Mesendoderm (in vitro differentiated cells): ENCODE measurements around the gene FAM13A.
A peak's percentile ranks its signal among the peaks of the same experiment; 100 is the strongest.

Experiments
- DNase-seq: peaks from one replicate; pipeline ENCODE4 v3.0.0; 2013
- H2AK5ac ChIP-seq: 2 replicates; pipeline ENCODE4 v1.6.1; 2013; ENCODE audit warnings: low read length, inconsistent platforms
- H2BK120ac ChIP-seq: 2 replicates; pipeline ENCODE4 v1.6.1; 2013; ENCODE audit warnings: low read depth, mild to moderate bottlenecking, low read length, moderate library complexity, mixed read lengths
- H2BK15ac ChIP-seq: replicated peaks from 2 replicates; pipeline ENCODE4 v1.6.1; 2013; ENCODE audit warnings: low read depth, mild to moderate bottlenecking, moderate library complexity
- H2BK5ac ChIP-seq: 2 replicates; pipeline ENCODE4 v1.6.1; 2013; ENCODE audit warnings: low read length, inconsistent platforms
- H3K18ac ChIP-seq: 2 replicates; pipeline ENCODE4 v1.6.1; 2013; ENCODE audit warnings: mild to moderate bottlenecking, low read length, mixed read lengths
- H3K23ac ChIP-seq: one replicate; pipeline ENCODE4 v1.6.1; 2013; ENCODE audit warnings: low read length
- H3K27ac ChIP-seq: 2 replicates; pipeline ENCODE4 v1.5.1; 2013; ENCODE audit warnings: low read depth, mild to moderate bottlenecking, inconsistent platforms, low read length, moderate library complexity
- H3K27me3 ChIP-seq: 2 replicates; pipeline ENCODE4 v1.6.1; 2013; ENCODE audit warnings: low read length, control low read depth, mild to moderate bottlenecking, inconsistent platforms; ENCODE audit not compliant: insufficient read depth, poor library complexity
- H3K36me3 ChIP-seq: 2 replicates; pipeline ENCODE4 v1.6.1; 2013; ENCODE audit warnings: low read length, inconsistent platforms; ENCODE audit not compliant: control insufficient read depth, insufficient read depth
- H3K4ac ChIP-seq: one replicate; pipeline ENCODE4 v1.6.1; 2013; ENCODE audit warnings: low read depth, mild to moderate bottlenecking, low read length, moderate library complexity
- H3K4me1 ChIP-seq: 2 replicates; pipeline ENCODE4 v1.6.1; 2013; ENCODE audit warnings: low read depth, low read length, inconsistent platforms; ENCODE audit not compliant: control insufficient read depth
- H3K4me2 ChIP-seq: 2 replicates; pipeline ENCODE4 v1.6.1; 2013; ENCODE audit warnings: low read length
- H3K4me3 ChIP-seq: 2 replicates; pipeline ENCODE4 v1.5.1; 2013; ENCODE audit warnings: mild to moderate bottlenecking, low read length
- H3K56ac ChIP-seq: one replicate; pipeline ENCODE4 v1.6.1; 2013; ENCODE audit warnings: low read length
- H3K79me1 ChIP-seq: 2 replicates; pipeline ENCODE4 v1.6.1; 2013; ENCODE audit warnings: low read length, inconsistent platforms
- H3K79me2 ChIP-seq: 2 replicates; pipeline ENCODE4 v1.6.1; 2013; ENCODE audit warnings: mild to moderate bottlenecking, low read length; ENCODE audit not compliant: control insufficient read depth, insufficient read depth
- H3K9ac ChIP-seq: 2 replicates; pipeline ENCODE4 v1.6.1; 2013; ENCODE audit warnings: low read length, inconsistent platforms
- H4K5ac ChIP-seq: one replicate; pipeline ENCODE4 v1.6.1; 2013; ENCODE audit warnings: low read length
- H4K8ac ChIP-seq: one replicate; pipeline ENCODE4 v1.6.1; 2013; ENCODE audit warnings: low read depth, mild to moderate bottlenecking, control low read depth, low read length, moderate library complexity
- WGBS: extraction: QIAGEN DNeasy Blood & Tissue Kit; methylation state at CpG from one replicate; pipeline ENCODE4 v1.1.7; 2013; ENCODE audit warnings: low lambda C conversion rate, missing lambda C conversion rate; ENCODE audit not compliant: insufficient coverage; ENCODE audit errors: extremely low coverage; 5-methylcytosine and 5-hydroxymethylcytosine counted together

The FAM13A gene

GRCh38 chr4:88743696-88744095 is 313.3 kb downstream of the FAM13A start:
- Histone ChIP-seq H2AK5ac (no peak overlapping the region), H2BK5ac (no peak overlapping the region), H3K79me1 (no peaks in the 10 kb centered on the region), H3K27ac (no peak overlapping the region), H3K4me1 (no peaks in the 10 kb centered on the region), H3K27me3 (no peaks in the 10 kb centered on the region), H3K79me2 (no peaks in the 10 kb centered on the region), H3K4me3 (no peak overlapping the region), H4K8ac (no peak overlapping the region), H2BK120ac (no peak overlapping the region), H2BK15ac (no peak overlapping the region), H3K23ac (no peak overlapping the region), H3K56ac (no peak overlapping the region), H4K5ac (no peak overlapping the region), H3K4me2 (no peak overlapping the region), H3K9ac (no peak overlapping the region), H3K4ac (no peak overlapping the region), H3K18ac (no peak overlapping the region), H3K36me3 (peaks cover 4% of the 10 kb centered on the region)
- peak; percentile 10 for DNase-seq
- WGBS: no CpG with 5 or more reads among the region's 3 CpGs

GRCh38 chr4:88742561-88742960 is 314.4 kb downstream of the FAM13A start:
- H3K27me3 ChIP-seq: no peaks in the 10 kb centered on the region
- H2AK5ac ChIP-seq: no peak overlapping the region
- no peak overlapping the region for H2BK120ac ChIP-seq
- no peaks in the 10 kb centered on the region for H3K4me1 ChIP-seq
- no peak overlapping the region for H3K27ac ChIP-seq
- no peak overlapping the region for H3K4me2 ChIP-seq
- no peak overlapping the region for H4K8ac ChIP-seq
- no peak overlapping the region for H2BK5ac ChIP-seq
- no peaks in the 10 kb centered on the region for H3K79me2 ChIP-seq
- H2BK15ac ChIP-seq: no peak overlapping the region
- DNase-seq: no peak
- H3K36me3 ChIP-seq: peaks cover 4% of the 10 kb centered on the region
- no peak overlapping the region for H3K4me3 ChIP-seq
- no peak overlapping the region for H3K23ac ChIP-seq
- no peak overlapping the region for H3K9ac ChIP-seq
- no peaks in the 10 kb centered on the region for H3K79me1 ChIP-seq
- no peak overlapping the region for H3K18ac ChIP-seq
- H3K56ac ChIP-seq: no peak overlapping the region
- no CpG with 5 or more reads among the region's 2 CpGs for WGBS
- H4K5ac ChIP-seq: no peak overlapping the region
- H3K4ac ChIP-seq: no peak overlapping the region

GRCh38 chr4:88738180-88738579 is 318.8 kb downstream of the FAM13A start:
- H3K18ac ChIP-seq: no peak overlapping the region
- H3K4me2 ChIP-seq: no peak overlapping the region
- no peaks in the 10 kb centered on the region for H3K79me2 ChIP-seq
- H3K4me3 ChIP-seq: no peak overlapping the region
- no peak overlapping the region for H4K8ac ChIP-seq
- no peaks in the 10 kb centered on the region for H3K4me1 ChIP-seq
- H3K23ac ChIP-seq: no peak overlapping the region
- no peaks in the 10 kb centered on the region for H3K79me1 ChIP-seq
- DNase-seq: no peak
- no peak overlapping the region for H3K56ac ChIP-seq
- H3K9ac ChIP-seq: no peak overlapping the region
- H2AK5ac ChIP-seq: no peak overlapping the region
- H3K36me3 ChIP-seq: no peaks in the 10 kb centered on the region
- H2BK5ac ChIP-seq: no peak overlapping the region
- no peak overlapping the region for H2BK120ac ChIP-seq
- no peak overlapping the region for H4K5ac ChIP-seq
- no peak overlapping the region for H3K27ac ChIP-seq
- no peaks in the 10 kb centered on the region for H3K27me3 ChIP-seq
- WGBS: no CpG with 5 or more reads among the region's 4 CpGs
- H3K4ac ChIP-seq: no peak overlapping the region
- no peak overlapping the region for H2BK15ac ChIP-seq

- no peak overlapping the region for H3K9ac ChIP-seq
- H3K56ac ChIP-seq: no peak overlapping the region
- H2BK5ac ChIP-seq: no peak overlapping the region
- H3K36me3 ChIP-seq: no peaks in the 10 kb centered on the region
- no peak overlapping the region for H3K4me2 ChIP-seq
- no peak overlapping the region for H3K23ac ChIP-seq
- no peak overlapping the region for H3K4ac ChIP-seq
- no peak overlapping the region for H2BK120ac ChIP-seq
- H3K79me1 ChIP-seq: no peaks in the 10 kb centered on the region
- no peak overlapping the region for H4K8ac ChIP-seq
- H3K4me1 ChIP-seq: no peaks in the 10 kb centered on the region
- peak; percentile 19 for DNase-seq
- H2AK5ac ChIP-seq: no peak overlapping the region
- no peak overlapping the region for H3K18ac ChIP-seq
- no CpG with 5 or more reads among the region's 14 CpGs for WGBS
- H3K4me3 ChIP-seq: no peak overlapping the region
- no peak overlapping the region for H4K5ac ChIP-seq
- no peaks in the 10 kb centered on the region for H3K27me3 ChIP-seq
- no peak overlapping the region for H2BK15ac ChIP-seq
- H3K27ac ChIP-seq: no peak overlapping the region
- H3K79me2 ChIP-seq: no peaks in the 10 kb centered on the region
These were observed 319.6 kb downstream of the FAM13A start for GRCh38 chr4:88737307-88737941.

GRCh38 chr4:88736264-88736663 is 320.7 kb downstream of the FAM13A start:
- no peak overlapping the region for H3K27ac ChIP-seq
- no peaks in the 10 kb centered on the region for H3K27me3 ChIP-seq
- H3K79me2 ChIP-seq: no peaks in the 10 kb centered on the region
- no CpG with 5 or more reads among the region's 3 CpGs for WGBS
- H2BK15ac ChIP-seq: no peak overlapping the region
- H2BK5ac ChIP-seq: no peak overlapping the region
- H3K4ac ChIP-seq: no peak overlapping the region
- no peaks in the 10 kb centered on the region for H3K79me1 ChIP-seq
- H3K4me1 ChIP-seq: no peaks in the 10 kb centered on the region
- no peak overlapping the region for H2BK120ac ChIP-seq
- H2AK5ac ChIP-seq: no peak overlapping the region
- H3K23ac ChIP-seq: no peak overlapping the region
- H3K4me3 ChIP-seq: no peak overlapping the region
- H3K56ac ChIP-seq: no peak overlapping the region
- no peak overlapping the region for H3K4me2 ChIP-seq
- no peaks in the 10 kb centered on the region for H3K36me3 ChIP-seq
- H3K18ac ChIP-seq: no peak overlapping the region
- no peak overlapping the region for H4K5ac ChIP-seq
- H3K9ac ChIP-seq: no peak overlapping the region
- no peak overlapping the region for H4K8ac ChIP-seq
- DNase-seq: no peak

- Histone ChIP-seq H3K56ac (no peak overlapping the region), H4K5ac (no peak overlapping the region), H3K4ac (no peak overlapping the region), H2BK120ac (no peak overlapping the region), H3K4me2 (no peak overlapping the region), H3K23ac (no peak overlapping the region), H3K9ac (no peak overlapping the region), H3K27me3 (no peaks in the 10 kb centered on the region), H4K8ac (no peak overlapping the region), H3K4me1 (no peaks in the 10 kb centered on the region), H2BK5ac (no peak overlapping the region), H3K27ac (no peak overlapping the region), H2BK15ac (no peak overlapping the region), H3K79me2 (no peaks in the 10 kb centered on the region), H2AK5ac (no peak overlapping the region), H3K79me1 (no peaks in the 10 kb centered on the region), H3K18ac (no peak overlapping the region), H3K4me3 (no peak overlapping the region), H3K36me3 (no peaks in the 10 kb centered on the region)
- WGBS: no CpG with 5 or more reads among the region's 1 CpG
- DNase-seq: no peak
These were observed 321.4 kb downstream of the FAM13A start for GRCh38 chr4:88735564-88735963.
